ENCODE data around the gene CCR5AS.

CCR5AS gene

GRCh38 chr3:46365041-46365440, 41.8 kb downstream of the CCR5AS start:
- no peak overlapping the region for H3K27ac ChIP-seq
- no peaks in the 10 kb centered on the region for H3K9me3 ChIP-seq
- H3K36me3 ChIP-seq: no peaks in the 10 kb centered on the region
- H3K4me1 ChIP-seq (replicated peaks): no peaks in the 10 kb centered on the region
- 91% methylated on average over 4 of the region's 4 CpGs for WGBS
- intact Hi-C loops (cut with DNase I): no loop called here
- no peak overlapping the region for H3K4me3 ChIP-seq
- TF ChIP-seq CTCF (IDR thresholded peaks at IDR 0.05): no peak
- no peak for TF ChIP-seq POLR2AphosphoS5 (IDR thresholded peaks at IDR 0.05)
- TF ChIP-seq POLR2A (IDR thresholded peaks at IDR 0.05): no peak
- no peak for DNase-seq (ENCODE audit: low spot score)
- H3K27me3 ChIP-seq (replicated peaks; ENCODE audit: insufficient read depth): no peaks in the 10 kb centered on the region

- no peaks in the 10 kb centered on the region for H3K36me3 ChIP-seq
- DNase-seq (ENCODE audit: low spot score): no peak
- no peaks in the 10 kb centered on the region for H3K4me1 ChIP-seq (replicated peaks)
- no peak overlapping the region for H3K27ac ChIP-seq
- no peak overlapping the region for H3K4me3 ChIP-seq
- H3K9me3 ChIP-seq: no peaks in the 10 kb centered on the region
- 68% methylated on average over 8 of the region's 8 CpGs for WGBS
- H3K27me3 ChIP-seq (replicated peaks; ENCODE audit: insufficient read depth): no peaks in the 10 kb centered on the region
- intact Hi-C loops (cut with DNase I): no loop called here
- TF ChIP-seq POLR2AphosphoS5 (IDR thresholded peaks at IDR 0.05) (no peak), CTCF (IDR thresholded peaks at IDR 0.05) (no peak), POLR2A (IDR thresholded peaks at IDR 0.05) (no peak)
Observed at GRCh38 chr3:46361408-46362283, 45.2 kb downstream of the CCR5AS start.

GRCh38 chr3:46360907-46361306, 46.0 kb downstream of the CCR5AS start:
- Histone ChIP-seq H3K27ac (no peak overlapping the region), H3K4me1 (replicated peaks) (no peaks in the 10 kb centered on the region), H3K4me3 (no peak overlapping the region), H3K36me3 (no peaks in the 10 kb centered on the region), H3K9me3 (no peaks in the 10 kb centered on the region), H3K27me3 (replicated peaks; ENCODE audit: insufficient read depth) (no peaks in the 10 kb centered on the region)
- TF ChIP-seq POLR2AphosphoS5 (IDR thresholded peaks at IDR 0.05) (no peak), CTCF (IDR thresholded peaks at IDR 0.05) (no peak), POLR2A (IDR thresholded peaks at IDR 0.05) (no peak)
- no peak for DNase-seq (ENCODE audit: low spot score)
- intact Hi-C loops (cut with DNase I): no loop called here
- 75% methylated on average over 6 of the region's 6 CpGs for WGBS

GRCh38 chr3:46359733-46360493, 47.0 kb downstream of the CCR5AS start:
- Histone ChIP-seq H3K9me3 (no peaks in the 10 kb centered on the region), H3K4me3 (no peak overlapping the region), H3K4me1 (replicated peaks) (no peaks in the 10 kb centered on the region), H3K27me3 (replicated peaks; ENCODE audit: insufficient read depth) (no peaks in the 10 kb centered on the region), H3K36me3 (no peaks in the 10 kb centered on the region), H3K27ac (no peak overlapping the region)
- DNase-seq (ENCODE audit: low spot score): no peak
- TF ChIP-seq POLR2A (IDR thresholded peaks at IDR 0.05) (no peak), POLR2AphosphoS5 (IDR thresholded peaks at IDR 0.05) (no peak), CTCF (IDR thresholded peaks at IDR 0.05) (no peak)
- intact Hi-C loops (cut with DNase I): no loop called here
- 34% methylated on average over 11 of the region's 11 CpGs for WGBS

Measured in prostate gland (tissue), 2 donors.